Ovary (tissue), 3 donors: ENCODE data around the gene LYRM4.

Experiments
- CTCF ChIP-seq, 3 donors: fragments of 450-650 bp in 2 of 3; fragments of 200-600 bp in 1 of 3; IDR thresholded peaks; one replicate each; pipeline versions ENCODE4 v1.5.1 to v1.8.0; 2016 to 2022; ENCODE audit warnings: antibody characterized with exemption in 3 of 3, mild to moderate bottlenecking in 1 of 3
- POLR2A ChIP-seq: fragments of 450-650 bp; IDR thresholded peaks from one replicate; pipeline ENCODE4 v1.6.1; 2017; ENCODE audit warnings: antibody characterized with exemption, mild to moderate bottlenecking, moderate library complexity
- donor health status: DM: no; HTN: no; CAD: no.

GRCh38 chr6:5142915-5143314 is 117.8 kb downstream of the LYRM4 start:
- TF ChIP-seq CTCF (IDR thresholded peaks at IDR 0.05): no peak
- TF ChIP-seq POLR2A: no peak
